Right cardiac atrium (tissue), 5 donors: Measurements from ENCODE around the gene FAM118B. TPM values are rescaled to one million over a fixed set of nuclear protein-coding genes. Genes with fewer than 3 reads are reported as not detected.
A peak's percentile ranks its signal among the peaks of the same experiment; 100 is the strongest.

Experiments
- ATAC-seq, 2 donors: fragments of 200-7000 bp; cut with Tn5 transposase; one replicate each; pipeline versions ENCODE4 v1.8.0 to v1.9.1; 2020; ENCODE audit warnings: moderate library complexity in 2 of 2, mild to moderate bottlenecking in 1 of 2
- DNase-seq, 3 donors: peaks; one replicate each; pipeline ENCODE4 v3.0.0-alpha.2; 2020
- H3K27ac ChIP-seq: one replicate; pipeline ENCODE4 v1.5.1; 2013; ENCODE audit warnings: mild to moderate bottlenecking, low read length, control low read depth, moderate library complexity
- H3K27me3 ChIP-seq: one replicate; pipeline ENCODE4 v1.6.1; 2013; ENCODE audit not compliant: control insufficient read depth, insufficient read depth
- H3K4me1 ChIP-seq: one replicate; pipeline ENCODE4 v1.6.1; 2013; ENCODE audit warnings: low read length; ENCODE audit not compliant: control insufficient read depth, insufficient read depth
- H3K4me3 ChIP-seq: one replicate; pipeline ENCODE4 v1.5.1; 2013; ENCODE audit warnings: low read length, control low read depth
- H3K9me3 ChIP-seq: one replicate; pipeline ENCODE4 v1.6.1; 2013; ENCODE audit warnings: low read length; ENCODE audit not compliant: control insufficient read depth
- WGBS: extraction: QIAGEN DNeasy Blood & Tissue Kit; methylation state at CpG from one replicate; pipeline ENCODE4 v1.1.7; 2013; 5-methylcytosine and 5-hydroxymethylcytosine counted together
- intact Hi-C, 4 donors: fragments of 100-400 bp; cut with DNase I; formaldehyde crosslinking; loops; one replicate each; pipeline versions ENCODE4 v1.11.0 to v1.14.0; 2022 to 2023
- long read RNA-seq, 4 donors: library from polyadenylated mRNA; unstranded; transcript quantifications; one replicate each; pipeline ENCODE4 v2.0.0, GENCODE V29; 2020 to 2021
- polyA plus RNA-seq: library from polyadenylated mRNA; stranded (reverse); fragments of 200-250 nt; gene quantifications from one replicate; pipeline ENCODE4 v1.2.3, GENCODE V29; 2013
- total RNA-seq, 4 donors: library from RNA; stranded (reverse); fragmentation: NEBNext Ultra II Directional; extraction: Animal tissue kit (Norgen Biotek cat#: 25700); gene quantifications; one replicate each; pipeline ENCODE4 v1.2.1, GENCODE V29; 2021
- donor health status: healthy with polysubstance abuse.
- donor health status: DM: no; HTN: yes; CAD: no.
- donor health status: DM: no; HTN: no; CAD: no.
- donor health status: DM: no; HTN: yes; CAD: no; lungs with severe emphysema.
- donor health status: DM: yes; HTN: yes; CAD: no.

Gene FAM118B
- 10 to 100 TPM; 15.8 to 20.5 (median 16.9) TPM for total RNA-seq
- polyA plus RNA-seq, result 12.7 TPM
- long read RNA-seq, donor 1, transcript FAM118B-209 (9 exons, 2,402 nt), result major isoform, 20 of 43 reads
- long read RNA-seq, donor 1, partial matches to known transcripts, result 3 of 43 reads
- long read RNA-seq, donor 1, other reads (novel, unspliced or antisense), result 19 of 43 reads
- long read RNA-seq, donor 2, transcript FAM118B-209 (9 exons, 2,402 nt), result major isoform, 12 of 19 reads
- long read RNA-seq, donor 2, partial matches to known transcripts, result 0 of 19 reads
- long read RNA-seq, donor 2, other reads (novel, unspliced or antisense), result 7 of 19 reads
- long read RNA-seq, donor 3, transcript FAM118B-209 (9 exons, 2,402 nt), result major isoform, 45 of 101 reads
- long read RNA-seq, donor 3, transcript FAM118B-201 (8 exons, 1,616 nt), result minor isoform, 5 of 101 reads
- long read RNA-seq, donor 3, partial matches to known transcripts, result 4 of 101 reads
- long read RNA-seq, donor 3, other reads (novel, unspliced or antisense), result 47 of 101 reads
- long read RNA-seq, donor 4, transcript FAM118B-209 (9 exons, 2,402 nt), result major isoform, 12 of 21 reads
- long read RNA-seq, donor 4, partial matches to known transcripts, result 1 of 21 reads
- long read RNA-seq, donor 4, other reads (novel, unspliced or antisense), result 8 of 21 reads

- Histone ChIP-seq H3K27me3 (no peaks in the 10 kb centered on the region), H3K9me3 (no peaks in the 10 kb centered on the region), H3K27ac (peak within 1 kb of the TSS; percentile 34), H3K4me1 (peaks cover 5% of the 10 kb centered on the region), H3K4me3 (peak within 1 kb of the TSS; percentile 78)
- WGBS, result under 1% methylated on average over 62 of the region's 62 CpGs
- DNase-seq, result peak; percentile 99
- peak; percentile 99 for ATAC-seq
- intact Hi-C loops, result no loop called here
Observed at GRCh38 chr11:126211236-126212088, at the start of gene FAM118B, which contains the start of gene RPUSD4. Gene FAM118B, plus strand, starts transcription at chr11:126211782. Its CDS starts 23,220 bp downstream, at chr11:126235002. Gene RPUSD4, minus strand, starts transcription at chr11:126211650. Its CDS starts 12 bp downstream, at chr11:126211638.

GRCh38 chr11:126162306-126163030 lies 49.1 kb upstream of the FAM118B start:
- Histone ChIP-seq H3K27ac (no peak overlapping the region), H3K27me3 (no peaks in the 10 kb centered on the region), H3K4me1 (no peaks in the 10 kb centered on the region), H3K9me3 (no peaks in the 10 kb centered on the region), H3K4me3 (no peak overlapping the region)
- ATAC-seq (no peak), DNase-seq (no peak)
- intact Hi-C loops, result no loop called here
- 89% methylated on average over 14 of the region's 14 CpGs for WGBS

- no peak overlapping the region for H3K4me3 ChIP-seq
- WGBS, result 65% methylated on average over 22 of the region's 22 CpGs
- intact Hi-C loops, result no loop called here
- H3K4me1 ChIP-seq, result no peaks in the 10 kb centered on the region
- ATAC-seq, result peak in 1 of 2 donors; percentile 58
- H3K27ac ChIP-seq, result no peak overlapping the region
- no peak for DNase-seq
- no peaks in the 10 kb centered on the region for H3K9me3 ChIP-seq
- H3K27me3 ChIP-seq, result no peaks in the 10 kb centered on the region
Observed at GRCh38 chr11:126163074-126163700, 48.4 kb upstream of the FAM118B start.

DNA sequence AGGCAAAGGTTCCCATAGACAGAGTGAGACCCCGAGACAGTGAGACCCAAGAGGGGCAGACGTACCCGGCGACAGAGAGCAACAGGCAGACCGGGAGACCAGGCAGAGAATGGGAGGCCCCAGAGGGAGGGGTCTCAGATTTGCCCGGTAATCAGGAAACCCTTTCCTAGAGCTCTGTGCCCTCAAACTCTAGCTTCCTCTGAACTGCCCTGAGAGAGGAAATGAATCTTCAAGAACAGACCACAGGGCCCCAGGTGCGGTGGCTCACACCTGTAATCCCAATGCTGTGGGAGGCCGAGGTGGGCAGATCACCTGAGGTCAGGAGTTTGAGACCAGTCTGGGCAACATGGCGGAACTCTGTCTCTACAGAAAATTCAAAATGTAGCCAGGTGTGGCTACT lies 47.8 kb upstream of the FAM118B start:
- DNase-seq (no peak), ATAC-seq (no peak)
- H3K4me3 ChIP-seq, result no peak overlapping the region
- no peaks in the 10 kb centered on the region for H3K4me1 ChIP-seq
- no peak overlapping the region for H3K27ac ChIP-seq
- WGBS, result 81% methylated on average over 9 of the region's 9 CpGs
- H3K27me3 ChIP-seq, result no peaks in the 10 kb centered on the region
- intact Hi-C loops, result no loop called here
- H3K9me3 ChIP-seq, result no peaks in the 10 kb centered on the region

- Histone ChIP-seq H3K9me3 (no peaks in the 10 kb centered on the region), H3K4me1 (no peaks in the 10 kb centered on the region), H3K27ac (no peak overlapping the region), H3K27me3 (no peaks in the 10 kb centered on the region), H3K4me3 (no peak overlapping the region)
- ATAC-seq (no peak), DNase-seq (no peak)
- intact Hi-C loops, result no loop called here
- WGBS, result 90% methylated on average over 8 of the region's 8 CpGs
Observed at GRCh38 chr11:126164781-126165180, 46.8 kb upstream of the FAM118B start.

DNA sequence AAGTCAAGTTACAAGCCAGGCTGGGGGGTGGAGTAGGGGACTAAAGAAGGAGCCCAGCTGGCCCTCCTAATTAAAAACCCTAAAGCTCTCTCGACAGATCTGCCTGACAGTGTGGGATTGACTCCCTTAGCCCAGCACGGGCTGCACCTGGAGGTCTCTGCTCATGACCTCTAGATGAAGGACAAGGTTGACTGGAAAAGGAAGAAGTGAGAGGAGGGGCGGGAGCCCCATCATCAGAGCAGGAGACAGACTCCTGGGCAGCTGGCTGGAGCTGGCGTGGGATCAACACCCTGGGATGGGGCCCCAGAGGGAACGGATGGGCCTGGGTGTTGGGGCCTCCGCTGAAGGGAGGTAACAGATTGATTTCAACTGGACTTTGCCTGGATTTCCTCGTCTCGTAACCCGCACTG lies 46.3 kb upstream of the FAM118B start:
- ATAC-seq (no peak), DNase-seq (no peak)
- WGBS, result 84% methylated on average over 9 of the region's 9 CpGs
- Histone ChIP-seq H3K4me1 (no peaks in the 10 kb centered on the region), H3K9me3 (no peaks in the 10 kb centered on the region), H3K27me3 (no peaks in the 10 kb centered on the region), H3K4me3 (no peak overlapping the region), H3K27ac (no peak overlapping the region)
- intact Hi-C loops, result no loop called here

DNA sequence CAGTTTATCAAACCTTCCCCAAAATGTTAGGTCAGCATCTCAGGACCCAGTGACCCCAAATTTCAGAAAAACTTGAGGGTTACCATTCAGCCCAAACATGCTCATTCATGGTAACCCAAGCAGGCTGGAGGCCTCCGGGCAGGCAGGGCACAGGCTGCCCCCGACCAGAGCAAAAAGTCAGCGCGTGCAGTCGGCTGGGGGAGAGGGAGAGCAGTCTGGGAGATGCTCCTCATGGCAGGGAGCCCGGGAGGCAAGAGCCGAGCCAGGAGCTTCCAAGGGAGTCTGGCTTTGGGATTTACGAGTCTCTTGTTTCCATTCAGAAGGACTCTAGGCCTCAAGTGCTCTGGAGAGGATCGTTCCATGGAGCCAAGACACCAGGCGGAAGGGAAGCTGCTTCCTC lies 45.8 kb upstream of the FAM118B start:
- Histone ChIP-seq H3K27ac (no peak overlapping the region), H3K27me3 (no peaks in the 10 kb centered on the region), H3K4me1 (no peaks in the 10 kb centered on the region), H3K4me3 (no peak overlapping the region), H3K9me3 (no peaks in the 10 kb centered on the region)
- peak in 1 of 3 donors; percentile 49 for DNase-seq
- intact Hi-C loops, result no loop called here
- peak in 1 of 2 donors; percentile 10 for ATAC-seq
- WGBS, result 63% methylated on average over 10 of the region's 10 CpGs

DNA sequence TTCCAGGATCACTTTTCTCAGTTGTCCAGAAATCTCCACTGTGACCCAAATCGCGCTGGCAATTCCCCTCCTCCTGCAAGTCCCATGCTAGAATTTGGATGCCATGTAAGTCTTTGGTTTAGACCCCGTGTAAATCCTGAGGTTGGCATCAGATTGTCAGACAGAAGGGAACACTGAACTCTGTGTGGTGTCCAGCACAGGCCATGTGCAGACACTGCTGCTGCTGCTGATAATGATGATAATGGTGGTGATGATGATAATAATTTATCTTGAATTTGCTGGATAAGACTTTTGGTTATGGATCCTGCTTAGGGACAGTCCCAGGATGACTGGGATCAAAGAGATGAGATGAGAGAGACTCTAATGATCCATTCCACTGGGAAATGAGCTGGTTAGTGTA lies 45.2 kb upstream of the FAM118B start:
- H3K27me3 ChIP-seq, result no peaks in the 10 kb centered on the region
- DNase-seq (no peak), ATAC-seq (no peak)
- H3K4me1 ChIP-seq, result no peaks in the 10 kb centered on the region
- no peak overlapping the region for H3K27ac ChIP-seq
- 89% methylated on average over 3 of the region's 3 CpGs for WGBS
- H3K9me3 ChIP-seq, result no peaks in the 10 kb centered on the region
- intact Hi-C loops, result no loop called here
- H3K4me3 ChIP-seq, result no peak overlapping the region

DNA sequence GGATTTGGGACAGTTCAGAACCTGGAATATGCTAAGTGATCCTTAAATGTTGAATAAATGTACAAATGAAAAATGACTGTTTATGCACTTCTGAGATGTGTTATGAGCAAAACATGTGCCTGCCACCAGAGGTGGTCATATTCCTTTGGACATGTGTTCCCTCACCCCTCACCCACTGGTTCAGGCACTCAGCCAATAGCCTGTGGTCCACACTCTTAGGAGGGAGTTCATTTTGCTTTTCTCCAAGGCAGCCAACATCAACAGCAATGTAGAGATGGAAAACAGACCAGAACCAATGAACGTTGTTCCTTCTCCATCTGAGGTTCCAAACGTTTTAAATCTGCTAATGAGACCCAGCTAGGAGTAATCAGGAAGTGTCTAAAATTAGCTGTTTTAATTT lies 44.1 kb upstream of the FAM118B start:
- WGBS, result 16% methylated on average over 2 of the region's 2 CpGs
- intact Hi-C loops, result no loop called here
- Histone ChIP-seq H3K9me3 (no peaks in the 10 kb centered on the region), H3K4me3 (no peak overlapping the region), H3K27me3 (no peaks in the 10 kb centered on the region), H3K4me1 (no peaks in the 10 kb centered on the region), H3K27ac (no peak overlapping the region)
- ATAC-seq, result no peak
- DNase-seq, result no peak

DNA sequence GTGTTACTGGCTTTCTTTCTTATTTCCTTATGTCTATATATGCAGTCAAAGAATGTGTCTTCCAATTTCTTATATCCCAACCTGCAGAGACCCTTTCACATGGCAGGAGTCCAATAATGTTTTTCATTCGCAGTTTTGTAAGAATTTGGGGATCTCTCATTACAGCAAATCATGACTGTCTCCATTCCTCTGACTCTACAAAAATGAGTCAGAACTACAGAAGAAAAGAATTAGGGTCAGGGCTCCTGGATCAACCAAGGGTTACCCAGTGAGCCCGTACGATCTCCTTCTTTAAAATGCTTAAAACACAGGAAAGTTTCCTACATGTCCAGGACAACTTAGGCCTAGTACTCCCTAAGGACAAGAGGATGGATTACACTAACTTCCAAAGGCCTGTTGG lies 42.3 kb upstream of the FAM118B start:
- no peak overlapping the region for H3K4me3 ChIP-seq

More for the DNA sequence above, 42.3 kb upstream of the FAM118B start:
- no peak for DNase-seq
- no peak for ATAC-seq
- Histone ChIP-seq H3K27ac (no peak overlapping the region), H3K4me1 (no peaks in the 10 kb centered on the region), H3K9me3 (no peaks in the 10 kb centered on the region), H3K27me3 (no peaks in the 10 kb centered on the region)
- intact Hi-C loops, result no loop called here
- WGBS, result 94% methylated on average over 3 of the region's 3 CpGs
